Measurements from ENCODE around the gene KRT28. TPM values are rescaled to one million over a fixed set of nuclear protein-coding genes. Genes with fewer than 3 reads are reported as not detected.
"Not testable (repeated sequence)": the region's sequence is repeated elsewhere in the genome, so short reads cannot be mapped to it uniquely, and the experiment has no call there.

KRT28 gene
- total RNA-seq, 2 donors from 2014 or later = not detected

- no peak for DNase-seq (ENCODE audit: low spot score)
- H3K27me3 ChIP-seq (replicated peaks; ENCODE audit: insufficient read depth) = no peaks in the 10 kb centered on the region
- no peaks in the 10 kb centered on the region for H3K9me3 ChIP-seq
- H3K4me1 ChIP-seq (replicated peaks) = no peaks in the 10 kb centered on the region
- no peak overlapping the region for H3K4me3 ChIP-seq
- 84% methylated on average over 3 of the region's 3 CpGs for WGBS
- TF ChIP-seq POLR2AphosphoS5 (IDR thresholded peaks at IDR 0.05) = no peak
- TF ChIP-seq, protein P1, sequence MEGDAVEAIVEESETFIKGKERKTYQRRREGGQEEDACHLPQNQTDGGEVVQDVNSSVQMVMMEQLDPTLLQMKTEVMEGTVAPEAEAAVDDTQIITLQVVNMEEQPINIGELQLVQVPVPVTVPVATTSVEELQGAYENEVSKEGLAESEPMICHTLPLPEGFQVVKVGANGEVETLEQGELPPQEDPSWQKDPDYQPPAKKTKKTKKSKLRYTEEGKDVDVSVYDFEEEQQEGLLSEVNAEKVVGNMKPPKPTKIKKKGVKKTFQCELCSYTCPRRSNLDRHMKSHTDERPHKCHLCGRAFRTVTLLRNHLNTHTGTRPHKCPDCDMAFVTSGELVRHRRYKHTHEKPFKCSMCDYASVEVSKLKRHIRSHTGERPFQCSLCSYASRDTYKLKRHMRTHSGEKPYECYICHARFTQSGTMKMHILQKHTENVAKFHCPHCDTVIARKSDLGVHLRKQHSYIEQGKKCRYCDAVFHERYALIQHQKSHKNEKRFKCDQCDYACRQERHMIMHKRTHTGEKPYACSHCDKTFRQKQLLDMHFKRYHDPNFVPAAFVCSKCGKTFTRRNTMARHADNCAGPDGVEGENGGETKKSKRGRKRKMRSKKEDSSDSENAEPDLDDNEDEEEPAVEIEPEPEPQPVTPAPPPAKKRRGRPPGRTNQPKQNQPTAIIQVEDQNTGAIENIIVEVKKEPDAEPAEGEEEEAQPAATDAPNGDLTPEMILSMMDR (IDR thresholded peaks at IDR 0.05) = no peak
- TF ChIP-seq POLR2A (IDR thresholded peaks at IDR 0.05) = no peak
- intact Hi-C loops (cut with DNase I) = no loop called here
- H3K27ac ChIP-seq = no peak overlapping the region
- H3K36me3 ChIP-seq = no peaks in the 10 kb centered on the region
Measured at GRCh38 chr17:40753804-40754203, 46.0 kb downstream of the KRT28 start.

- no peak overlapping the region for H3K27ac ChIP-seq
- DNase-seq (ENCODE audit: low spot score) = no peak
- no peaks in the 10 kb centered on the region for H3K4me1 ChIP-seq (replicated peaks)
- intact Hi-C loops (cut with DNase I) = no loop called here
- no peak overlapping the region for H3K4me3 ChIP-seq
- no peak for TF ChIP-seq POLR2AphosphoS5 (IDR thresholded peaks at IDR 0.05)
- TF ChIP-seq, protein P1 (IDR thresholded peaks at IDR 0.05) = no peak
- no peak for TF ChIP-seq POLR2A (IDR thresholded peaks at IDR 0.05)
- no peaks in the 10 kb centered on the region for H3K27me3 ChIP-seq (replicated peaks; ENCODE audit: insufficient read depth)
- no peaks in the 10 kb centered on the region for H3K36me3 ChIP-seq
- no peaks in the 10 kb centered on the region for H3K9me3 ChIP-seq
- 89% methylated on average over 14 of the region's 14 CpGs for WGBS
Measured at GRCh38 chr17:40751065-40751464, 48.7 kb downstream of the KRT28 start.

GRCh38 chr17:40750391-40750790 is 49.4 kb downstream of the KRT28 start:
- H3K27ac ChIP-seq = no peak overlapping the region
- H3K4me1 ChIP-seq (replicated peaks) = no peaks in the 10 kb centered on the region
- no peaks in the 10 kb centered on the region for H3K36me3 ChIP-seq
- TF ChIP-seq, protein P1 (IDR thresholded peaks at IDR 0.05) = no peak
- TF ChIP-seq POLR2AphosphoS5 (IDR thresholded peaks at IDR 0.05) (no peak), POLR2A (IDR thresholded peaks at IDR 0.05) (no peak)
- no peak for DNase-seq (ENCODE audit: low spot score)
- no peaks in the 10 kb centered on the region for H3K27me3 ChIP-seq (replicated peaks; ENCODE audit: insufficient read depth)
- 66% methylated on average over 6 of the region's 6 CpGs for WGBS
- no peak overlapping the region for H3K4me3 ChIP-seq
- H3K9me3 ChIP-seq = no peaks in the 10 kb centered on the region
- intact Hi-C loops (cut with DNase I) = no loop called here

DNA sequence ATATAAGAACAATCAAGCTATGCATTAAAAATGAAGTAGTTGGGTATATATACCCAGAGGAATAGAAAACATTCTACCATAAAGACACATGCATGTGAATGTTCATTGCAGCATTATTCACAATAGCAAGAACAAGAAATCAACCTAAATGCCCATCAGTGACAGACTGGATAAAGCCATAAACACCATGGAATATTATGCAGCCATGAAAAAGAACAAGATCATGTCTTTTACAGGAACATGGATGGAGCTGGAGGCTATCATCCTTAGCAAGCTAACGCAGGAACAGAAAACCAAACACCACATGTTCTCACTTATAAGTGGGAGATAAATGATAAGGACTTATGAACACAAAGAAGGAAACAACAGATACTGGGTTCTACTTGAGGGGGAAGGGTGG is 51.1 kb downstream of the KRT28 start:
- H3K9me3 ChIP-seq; H3K4me3 ChIP-seq; H3K4me1 ChIP-seq (replicated peaks); DNase-seq (ENCODE audit: low spot score); H3K27me3 ChIP-seq (replicated peaks; ENCODE audit: insufficient read depth); H3K27ac ChIP-seq; H3K36me3 ChIP-seq; intact Hi-C loops (cut with DNase I): not testable (repeated sequence)
- WGBS = 75% methylated on average over 1 of the region's 1 CpG

Other genes with a start within 250 kb of the KRT28 start
- under 1 TPM in 1 of 2 donors, not detected in 1; 0.40 TPM for gene CCR7, start 234.5 kb downstream of the KRT28 start, total RNA-seq
- gene SMARCE1, start 152.1 kb downstream of the KRT28 start, total RNA-seq = 10 to 100 TPM; 65.7 to 82.0 TPM
- under 1 TPM; 0.05 to 0.91 TPM for gene KRT222, start 134.8 kb downstream of the KRT28 start, total RNA-seq
- not detected for gene KRT24, start 96.2 kb downstream of the KRT28 start, total RNA-seq
- gene KRT25, start 44.6 kb downstream of the KRT28 start, total RNA-seq = under 1 TPM in 1 of 2 donors, not detected in 1; 0.62 TPM
- gene KRT26, start 27.8 kb downstream of the KRT28 start, total RNA-seq = under 1 TPM in 1 of 2 donors, not detected in 1; 0.28 TPM
- not detected for gene KRT27, start 17.4 kb downstream of the KRT28 start, total RNA-seq
- 10 to 100 TPM in 1 of 2 donors, 1 to 10 TPM in 1; 5.8 to 23.6 TPM for gene KRT10, start 22.7 kb upstream of the KRT28 start, total RNA-seq
- not detected for gene KRT12, start 67.3 kb upstream of the KRT28 start, total RNA-seq
- gene KRT20, start 85.3 kb upstream of the KRT28 start, total RNA-seq = not detected
- 10 to 100 TPM; 19.6 to 38.9 TPM for gene KRT23, start 137.7 kb upstream of the KRT28 start, total RNA-seq
- gene KRT39, start 167.0 kb upstream of the KRT28 start, total RNA-seq = not detected
- gene KRT40, start 184.4 kb upstream of the KRT28 start, total RNA-seq = under 1 TPM in 1 of 2 donors, not detected in 1; 0.74 TPM
- not detected for gene KRTAP3-3, start 194.2 kb upstream of the KRT28 start, total RNA-seq
- gene KRTAP3-2, start 199.9 kb upstream of the KRT28 start, total RNA-seq = not detected
- not detected for gene KRTAP3-1, start 209.2 kb upstream of the KRT28 start, total RNA-seq
- gene KRTAP1-5, start 227.2 kb upstream of the KRT28 start, total RNA-seq = under 1 TPM in 1 of 2 donors, not detected in 1; 0.51 TPM
- not detected for gene KRTAP1-4, start 230.2 kb upstream of the KRT28 start, total RNA-seq
- not detected for gene KRTAP1-3, start 234.9 kb upstream of the KRT28 start, total RNA-seq
- 1 to 10 TPM in 1 of 2 donors, not detected in 1; 1.4 TPM for gene KRTAP1-1, start 241.5 kb upstream of the KRT28 start, total RNA-seq
- not detected for gene KRTAP2-1, start 247.4 kb upstream of the KRT28 start, total RNA-seq

All from prostate gland (tissue), 2 donors.